Measurements from ENCODE around the gene TWIST2.

The TWIST2 gene

DNA sequence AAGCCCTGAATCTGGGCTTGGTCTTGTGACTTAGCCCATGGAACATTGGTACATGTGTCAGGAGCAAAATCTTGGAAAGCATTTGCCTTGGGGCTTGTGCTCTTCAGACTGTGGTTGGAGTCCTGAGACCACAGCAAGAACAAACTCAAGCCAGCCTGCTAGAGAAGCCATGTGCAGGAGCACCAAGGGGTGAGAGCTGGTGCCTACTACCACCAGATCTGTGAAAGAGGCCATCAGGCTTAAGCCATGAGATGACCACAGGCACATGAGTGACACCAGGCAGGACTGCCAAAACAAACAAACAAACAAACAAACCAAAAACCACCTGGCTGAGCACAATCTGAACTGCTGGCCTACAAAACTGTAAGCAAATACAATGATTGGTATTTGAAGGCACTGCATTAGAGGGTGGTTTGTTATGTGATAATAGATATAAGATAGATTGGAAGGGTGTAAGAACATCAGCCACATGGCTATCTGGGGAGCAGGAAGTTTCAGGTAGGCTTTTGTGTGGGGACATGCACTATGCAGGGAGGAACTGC is 9.0 kb upstream of the TWIST2 start:
- DNase-seq (ENCODE audit: low read depth in 2 of 2), result no peak

GRCh38 chr2:238839428-238839827 is 8.5 kb upstream of the TWIST2 start:
- DNase-seq (ENCODE audit: low read depth in 2 of 2), result no peak

GRCh38 chr2:238841542-238842164 is 6.2 kb upstream of the TWIST2 start:
- DNase-seq (ENCODE audit: low read depth in 2 of 2), result no peak

- no peak for DNase-seq (ENCODE audit: low read depth in 2 of 2)
Measured at GRCh38 chr2:238843476-238843875, 4.4 kb upstream of the TWIST2 start.

DNA sequence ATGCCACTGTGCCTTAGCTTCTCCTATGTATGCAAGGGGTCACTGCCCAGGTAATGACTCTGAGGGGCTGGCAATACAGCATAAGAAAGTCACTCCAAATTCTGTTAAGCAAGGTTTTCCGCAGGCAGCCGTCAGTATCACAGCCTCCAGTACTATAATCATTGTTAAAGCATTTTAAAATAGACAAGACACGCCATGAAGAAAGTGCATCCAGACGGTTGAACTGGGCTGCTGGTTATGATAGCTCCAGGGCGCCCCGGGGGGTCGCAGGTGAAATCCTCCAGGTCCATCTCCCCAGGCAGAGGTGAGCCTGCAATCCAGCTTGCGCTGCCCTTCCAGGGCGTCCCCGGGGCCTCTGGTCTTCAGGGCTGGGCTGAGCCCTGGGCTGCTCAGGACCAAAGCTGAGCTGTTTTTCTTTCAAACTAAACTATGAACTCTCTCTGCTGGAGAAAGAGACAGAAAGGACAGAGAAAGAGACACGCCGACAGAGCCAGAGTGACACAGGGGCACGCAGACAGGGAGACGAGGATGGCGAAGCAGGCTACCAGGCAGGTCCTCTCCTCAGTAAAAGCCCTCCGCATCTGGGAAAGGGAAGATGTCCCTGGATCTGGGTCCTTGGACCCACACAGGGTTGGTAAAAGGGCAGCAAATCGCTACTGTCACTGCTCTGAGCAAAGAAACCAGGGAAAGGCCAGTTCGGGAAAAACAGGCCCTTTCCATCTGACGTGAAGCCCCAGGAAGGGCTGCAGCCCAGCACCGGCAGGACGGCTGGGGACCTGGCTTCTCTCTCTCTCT is 2.1 kb upstream of the TWIST2 start:
- no peak for DNase-seq (ENCODE audit: low read depth in 2 of 2)

- DNase-seq (ENCODE audit: low read depth in 2 of 2), result no peak
Measured at GRCh38 chr2:238846378-238846627, 1.6 kb upstream of the TWIST2 start.

DNA sequence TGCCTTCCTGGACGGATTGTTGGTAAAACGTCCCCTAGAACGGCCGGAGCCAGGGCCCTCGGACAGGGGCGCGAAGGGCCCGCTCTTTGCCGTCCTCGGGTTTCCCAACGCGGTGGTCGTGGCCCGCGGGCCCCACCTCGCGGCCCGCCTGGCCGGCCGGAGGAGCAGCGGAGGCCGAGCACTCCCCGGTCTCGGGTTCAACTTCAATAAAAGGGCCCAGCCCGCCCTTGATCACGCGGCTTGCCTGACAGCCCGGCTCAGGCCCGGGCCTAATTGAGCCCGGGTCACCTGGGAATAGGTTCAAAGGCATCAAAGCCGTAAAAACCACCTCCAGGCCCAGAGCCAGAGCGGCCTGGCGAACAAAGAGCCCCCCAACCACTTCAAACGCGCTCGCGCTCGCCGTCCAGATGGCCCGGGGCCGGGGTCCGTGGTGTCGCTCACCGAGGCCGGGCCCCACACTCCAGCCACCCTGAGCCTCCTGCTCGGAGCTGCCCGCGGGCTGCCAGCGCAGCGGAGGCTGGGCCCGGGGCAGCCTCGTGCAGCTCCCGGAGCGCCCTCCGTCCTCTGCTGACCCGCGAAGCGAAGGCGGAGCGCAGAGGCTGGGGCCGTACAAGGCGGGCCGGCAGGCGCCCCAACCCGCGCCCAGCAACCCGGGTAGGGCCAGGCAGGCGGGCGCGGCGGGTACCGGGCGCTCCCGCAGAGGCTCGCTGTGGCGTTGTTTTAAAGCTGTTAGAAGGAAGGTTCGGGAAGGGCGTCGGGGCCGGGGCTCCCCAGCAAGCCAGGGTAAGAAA is 1.1 kb upstream of the TWIST2 start:
- DNase-seq (ENCODE audit: low read depth in 2 of 2), result no peak

DNA sequence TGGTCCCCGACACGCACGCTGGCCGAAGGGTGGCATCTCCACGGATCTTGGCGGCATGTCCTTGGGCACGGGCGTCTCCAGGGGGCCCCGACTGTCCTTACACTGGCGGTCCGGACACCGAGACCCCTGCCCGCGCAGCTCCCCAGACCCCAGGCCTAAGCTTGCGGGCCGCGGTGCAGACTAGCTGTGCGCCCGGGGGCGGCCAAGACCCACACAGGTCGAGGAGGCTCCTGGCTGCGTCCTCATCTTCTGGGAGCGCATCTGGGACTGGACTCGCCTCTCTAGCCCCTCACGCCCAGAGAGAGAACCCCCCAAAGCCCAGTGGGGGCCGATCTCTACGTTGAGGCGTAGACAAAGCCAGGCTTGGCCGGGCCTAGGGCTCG is 475 bp upstream of the TWIST2 start:
- DNase-seq (ENCODE audit: low read depth in 2 of 2), result no peak

GRCh38 chr2:238848691-238848975 is 748 bp downstream of the TWIST2 start:
- DNase-seq (ENCODE audit: low read depth in 2 of 2), result no peak

DNA sequence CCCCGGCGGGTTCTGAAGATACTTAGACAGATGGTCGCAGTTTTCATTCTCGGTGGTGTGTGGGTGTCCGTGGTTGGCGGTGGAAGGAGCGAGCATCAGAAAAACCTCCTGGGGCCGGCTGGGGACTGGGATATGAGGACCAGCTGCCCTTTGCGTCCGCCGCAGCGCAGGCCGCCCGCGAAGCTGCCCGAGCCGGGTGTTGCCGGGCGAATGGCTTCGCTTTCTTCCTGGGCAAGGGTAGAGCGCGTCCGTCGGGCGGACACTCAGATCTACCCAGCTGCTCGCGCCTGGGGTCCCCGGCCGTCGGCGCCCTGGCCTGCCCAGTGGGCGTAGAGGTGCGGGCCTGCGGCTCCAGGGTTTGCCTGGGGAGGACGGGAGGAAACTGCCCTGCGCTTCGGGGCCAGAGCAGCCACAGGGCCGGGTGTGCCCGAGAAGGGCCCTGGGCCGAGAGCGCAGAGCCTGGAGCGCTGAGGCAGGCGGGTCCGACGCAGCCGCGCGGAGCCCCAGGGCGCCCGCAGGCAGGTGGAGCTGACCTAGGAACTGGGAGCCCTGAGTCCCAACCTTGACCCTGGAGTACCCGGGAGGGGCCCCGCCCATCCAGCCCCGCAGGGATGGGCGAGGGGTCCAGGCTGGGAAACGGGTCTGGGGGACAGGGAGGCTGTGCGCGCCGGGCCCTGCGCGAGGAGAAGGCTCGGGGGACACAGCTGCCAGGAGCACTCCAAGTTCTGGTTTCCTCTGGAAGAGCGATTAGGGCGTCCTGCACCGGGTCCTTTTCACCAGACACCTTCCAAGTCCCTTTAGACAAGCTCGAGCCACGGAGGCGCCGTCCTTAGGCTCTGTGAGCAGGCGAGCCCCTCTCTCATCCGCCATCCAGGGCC is 1.3 kb downstream of the TWIST2 start:
- DNase-seq (ENCODE audit: low read depth in 2 of 2), result no peak

DNA sequence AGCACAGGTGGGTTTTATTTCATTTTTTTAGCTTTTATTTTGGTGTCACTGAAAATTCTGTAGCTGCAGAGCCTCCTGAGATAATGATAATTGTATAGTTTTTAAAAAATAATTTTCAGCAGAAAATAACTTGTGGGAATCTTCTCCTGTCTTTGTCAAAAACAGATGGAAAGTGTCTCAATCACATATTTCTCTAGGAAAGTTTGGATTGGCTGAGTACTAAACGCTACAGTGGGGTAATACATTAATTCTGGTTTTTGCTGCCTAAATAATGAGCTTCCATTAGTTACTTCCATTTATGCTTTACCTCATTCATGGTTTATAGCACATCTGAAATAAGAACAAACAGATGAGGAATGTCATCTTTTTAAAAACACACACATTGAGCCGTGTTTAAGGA is 2.2 kb downstream of the TWIST2 start:
- no peak for DNase-seq (ENCODE audit: low read depth in 2 of 2)

GRCh38 chr2:238851026-238851425 is 3.1 kb downstream of the TWIST2 start:
- DNase-seq (ENCODE audit: low read depth in 2 of 2), result no peak

DNA sequence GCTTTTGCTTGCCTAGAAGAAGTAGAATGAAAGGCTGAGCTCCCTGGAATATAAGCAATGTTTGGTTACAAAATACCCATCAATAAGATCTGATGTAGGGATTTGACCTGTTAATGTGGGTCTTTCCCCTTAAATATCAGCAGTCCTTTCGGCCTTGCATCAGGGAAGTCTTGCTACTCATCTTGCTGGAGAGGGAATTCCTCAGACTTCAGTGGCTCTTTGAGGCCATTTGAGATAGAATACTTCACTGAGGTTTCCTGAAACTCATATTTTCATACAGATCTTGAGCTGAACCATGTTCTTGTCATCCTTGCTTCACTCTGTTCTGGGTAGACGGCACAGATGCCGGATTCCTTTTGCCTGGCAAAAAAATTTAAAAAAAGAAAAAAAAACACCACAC is 3.9 kb downstream of the TWIST2 start:
- no peak for DNase-seq (ENCODE audit: low read depth in 2 of 2)

GRCh38 chr2:238852206-238852869 is 4.5 kb downstream of the TWIST2 start:
- no peak for DNase-seq (ENCODE audit: low read depth in 2 of 2)

- no peak for DNase-seq (ENCODE audit: low read depth in 2 of 2)
Measured at GRCh38 chr2:238853218-238853617, 5.3 kb downstream of the TWIST2 start.

- DNase-seq (ENCODE audit: low read depth in 2 of 2), result no peak
Measured at GRCh38 chr2:238853721-238854120, 5.8 kb downstream of the TWIST2 start.

DNA sequence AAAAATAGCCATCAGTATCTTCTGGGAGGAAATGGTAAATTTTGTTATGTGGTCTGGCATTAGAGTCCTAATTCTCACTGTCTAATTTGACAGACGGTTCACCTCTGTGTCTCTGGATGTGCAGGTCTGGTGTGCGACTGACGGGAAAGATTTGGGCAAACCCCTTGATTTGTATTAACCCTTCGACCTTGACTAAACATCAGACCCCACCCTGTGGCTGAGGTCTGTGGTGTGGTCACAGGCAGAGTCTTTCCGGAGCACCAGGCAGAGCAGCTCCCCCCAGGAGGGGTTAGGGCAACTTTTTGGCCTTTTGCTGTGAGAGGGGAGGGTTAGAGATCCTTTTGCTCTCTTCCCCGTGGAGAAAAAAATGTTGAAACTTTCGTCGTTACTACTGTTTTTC is 6.4 kb downstream of the TWIST2 start:
- no peak for DNase-seq (ENCODE audit: low read depth in 2 of 2)

GRCh38 chr2:238854699-238855229 is 6.9 kb downstream of the TWIST2 start:
- no peak for DNase-seq (ENCODE audit: low read depth in 2 of 2)

- DNase-seq (ENCODE audit: low read depth in 2 of 2), result no peak
Measured at GRCh38 chr2:238855299-238855698, 7.4 kb downstream of the TWIST2 start.

- DNase-seq (ENCODE audit: low read depth in 2 of 2), result no peak
Measured at GRCh38 chr2:238855891-238856580, 8.2 kb downstream of the TWIST2 start.
